ENCODE data around the gene EDA2R.

The EDA2R gene

DNA sequence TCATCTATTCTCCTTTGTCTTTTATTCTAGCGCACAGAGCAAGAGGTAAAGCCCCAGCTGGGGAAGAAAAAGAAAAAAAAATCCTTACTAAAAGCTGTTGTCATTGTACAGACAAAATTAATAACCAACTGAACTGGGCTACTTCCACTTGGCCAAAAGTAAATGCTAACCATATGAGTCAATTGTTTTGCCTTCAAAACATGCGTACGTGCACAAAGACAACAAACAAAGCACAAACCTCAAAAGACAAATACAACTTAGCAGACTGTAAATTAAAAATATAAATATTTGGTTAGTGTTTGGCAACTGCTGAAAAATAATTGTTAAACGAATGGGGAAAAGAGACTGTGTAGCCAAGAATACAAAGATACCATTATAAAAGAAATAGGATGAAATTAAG is 5.9 kb downstream of the EDA2R start:
- Mint-ChIP-seq H3K9me3 (no peaks in the 10 kb centered on the region), H3K27ac (ENCODE audit: low read depth) (no peak overlapping the region), H3K4me3 (no peak overlapping the region), H3K4me1 (no peaks in the 10 kb centered on the region), H3K36me3 (ENCODE audit: insufficient read depth) (no peaks in the 10 kb centered on the region), H3K27me3 (no peaks in the 10 kb centered on the region)
- ATAC-seq (replicated peaks; ENCODE audit: extremely low read depth, poor library complexity, severe bottlenecking): no peak
- no peak for DNase-seq (ENCODE audit: low spot score in 2 of 2)

DNA sequence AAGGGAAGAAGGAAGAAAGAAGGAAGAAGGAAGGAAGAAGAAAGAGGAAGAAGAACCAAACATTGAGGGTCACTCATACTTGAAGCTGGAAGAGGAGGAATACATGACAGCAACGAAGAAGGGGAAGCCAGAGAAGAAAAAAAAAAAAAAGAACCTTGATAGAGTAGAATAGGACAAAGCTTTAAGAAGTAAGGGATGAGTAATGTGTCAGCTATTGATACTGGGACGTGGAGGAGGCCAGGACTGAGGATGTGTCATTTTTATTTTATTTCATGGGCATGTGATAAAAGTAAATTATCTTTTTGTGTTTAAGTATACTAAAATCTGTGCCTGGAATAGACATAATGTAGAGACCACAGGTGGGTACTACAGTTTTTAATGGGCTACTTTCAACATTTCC is 6.4 kb downstream of the EDA2R start:
- no peaks in the 10 kb centered on the region for H3K27me3 Mint-ChIP-seq
- no peaks in the 10 kb centered on the region for H3K9me3 Mint-ChIP-seq
- DNase-seq (ENCODE audit: low spot score in 2 of 2): no peak
- no peaks in the 10 kb centered on the region for H3K4me1 Mint-ChIP-seq
- no peak overlapping the region for H3K4me3 Mint-ChIP-seq
- ATAC-seq (replicated peaks; ENCODE audit: extremely low read depth, poor library complexity, severe bottlenecking): no peak
- no peaks in the 10 kb centered on the region for H3K36me3 Mint-ChIP-seq (ENCODE audit: insufficient read depth)
- no peak overlapping the region for H3K27ac Mint-ChIP-seq (ENCODE audit: low read depth)

DNA sequence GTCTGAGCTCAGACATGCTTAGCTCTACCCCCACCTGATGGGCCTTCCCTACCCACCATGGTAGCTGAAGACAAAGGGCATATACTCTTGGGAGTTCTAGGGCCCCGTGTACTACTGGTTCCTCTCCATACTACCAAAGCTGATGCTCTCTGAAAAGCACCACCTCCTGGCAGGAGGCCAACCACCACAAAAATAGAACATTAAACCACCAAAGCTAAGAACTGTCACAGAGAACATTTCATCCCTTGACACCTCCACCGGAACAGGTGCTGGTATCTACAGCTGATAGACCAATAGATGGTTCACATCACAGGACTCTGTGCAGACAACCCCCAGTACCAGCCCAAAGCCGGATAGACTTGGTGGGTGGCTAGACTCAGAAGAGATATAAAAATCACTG is 13.4 kb downstream of the EDA2R start:
- Mint-ChIP-seq H3K27ac (ENCODE audit: low read depth) (no peak overlapping the region), H3K4me1 (no peaks in the 10 kb centered on the region), H3K36me3 (ENCODE audit: insufficient read depth) (peaks cover 3% of the 10 kb centered on the region), H3K27me3 (no peaks in the 10 kb centered on the region), H3K4me3 (no peak overlapping the region), H3K9me3 (no peaks in the 10 kb centered on the region)
- ATAC-seq (replicated peaks; ENCODE audit: extremely low read depth, poor library complexity, severe bottlenecking) (no peak), DNase-seq (ENCODE audit: low spot score in 2 of 2) (no peak)

DNA sequence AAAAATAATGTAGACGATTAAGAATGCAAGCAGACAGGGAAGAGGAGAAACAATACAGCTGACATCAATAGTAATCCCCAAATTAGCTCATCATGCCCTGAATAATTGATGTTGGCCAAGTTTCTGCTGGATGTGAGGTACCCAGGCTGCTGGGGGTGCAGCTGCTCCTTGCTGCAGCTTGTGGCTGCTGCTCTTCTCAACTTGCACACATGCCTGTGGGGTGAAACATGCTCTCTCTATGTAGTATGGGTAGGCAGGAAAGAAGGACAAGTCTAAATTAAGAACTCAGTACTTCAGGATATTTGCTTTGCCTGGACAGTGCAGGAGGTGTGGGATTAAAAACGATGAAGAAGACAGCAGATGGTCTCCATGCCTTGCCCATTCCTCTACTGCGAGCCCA is 16.7 kb downstream of the EDA2R start:
- Mint-ChIP-seq H3K27ac (ENCODE audit: low read depth) (no peak overlapping the region), H3K9me3 (no peaks in the 10 kb centered on the region), H3K4me3 (no peak overlapping the region), H3K4me1 (no peaks in the 10 kb centered on the region), H3K36me3 (ENCODE audit: insufficient read depth) (peaks cover 3% of the 10 kb centered on the region), H3K27me3 (no peaks in the 10 kb centered on the region)
- ATAC-seq (replicated peaks; ENCODE audit: extremely low read depth, poor library complexity, severe bottlenecking): no peak
- no peak for DNase-seq (ENCODE audit: low spot score in 2 of 2)

DNA sequence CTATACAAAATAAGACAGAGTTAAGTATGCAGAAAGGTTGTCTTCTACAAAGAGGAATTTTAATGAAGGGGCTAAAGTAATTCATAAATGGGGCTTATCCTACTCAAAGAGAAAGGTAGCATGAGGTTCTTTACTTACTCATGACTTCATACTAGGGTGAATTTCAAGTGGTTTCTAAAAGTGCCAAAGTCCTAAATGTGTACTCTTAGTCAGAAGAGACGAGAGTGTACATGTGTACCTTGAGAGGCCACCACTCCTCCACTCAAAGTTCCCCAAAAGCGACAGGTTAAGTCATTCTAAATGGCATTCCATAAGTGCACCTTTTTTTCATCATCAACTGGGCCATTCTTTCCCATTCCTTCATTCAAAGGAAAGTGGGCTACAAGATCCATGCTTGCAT is 21.9 kb downstream of the EDA2R start:
- no peak for DNase-seq (ENCODE audit: low spot score in 2 of 2)
- ATAC-seq (replicated peaks; ENCODE audit: extremely low read depth, poor library complexity, severe bottlenecking): no peak
- Mint-ChIP-seq H3K27ac (ENCODE audit: low read depth) (no peak overlapping the region), H3K27me3 (no peaks in the 10 kb centered on the region), H3K4me3 (no peak overlapping the region), H3K36me3 (ENCODE audit: insufficient read depth) (no peaks in the 10 kb centered on the region), H3K9me3 (no peaks in the 10 kb centered on the region), H3K4me1 (no peaks in the 10 kb centered on the region)

DNA sequence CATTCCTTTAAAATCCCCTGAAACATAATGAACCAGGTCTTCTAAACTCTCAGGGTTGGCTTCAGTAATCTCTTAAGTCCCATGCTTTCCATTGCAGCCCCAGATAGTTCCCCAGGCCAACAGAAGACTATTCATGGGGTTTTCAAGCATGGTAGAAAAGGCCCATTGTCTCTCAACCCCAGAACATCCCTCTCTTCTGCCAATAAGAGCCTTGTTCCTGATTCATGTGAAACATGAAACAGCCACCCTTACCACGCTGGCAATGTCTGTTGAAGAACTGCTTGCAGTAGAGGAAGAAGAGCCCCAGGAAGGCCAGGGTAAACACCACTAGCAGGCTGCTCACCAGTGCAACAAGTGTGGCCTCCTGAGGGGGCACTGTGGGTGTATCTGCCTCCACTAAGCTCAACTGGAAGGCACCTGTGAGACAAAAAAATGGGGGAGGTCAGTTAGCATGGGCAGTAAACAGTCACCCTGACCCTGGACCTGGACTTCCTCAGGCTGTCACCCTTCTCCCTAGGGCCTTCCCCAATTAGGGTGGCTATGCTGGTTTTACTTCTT is 36.4 kb downstream of the EDA2R start:
- H3K4me1 Mint-ChIP-seq: no peaks in the 10 kb centered on the region
- H3K4me3 Mint-ChIP-seq: no peak overlapping the region
- H3K27me3 Mint-ChIP-seq: no peaks in the 10 kb centered on the region
- no peaks in the 10 kb centered on the region for H3K36me3 Mint-ChIP-seq (ENCODE audit: insufficient read depth)
- no peak for DNase-seq (ENCODE audit: low spot score in 2 of 2)
- ATAC-seq (replicated peaks; ENCODE audit: extremely low read depth, poor library complexity, severe bottlenecking): no peak
- H3K9me3 Mint-ChIP-seq: peaks cover 4% of the 10 kb centered on the region
- no peak overlapping the region for H3K27ac Mint-ChIP-seq (ENCODE audit: low read depth)

DNA sequence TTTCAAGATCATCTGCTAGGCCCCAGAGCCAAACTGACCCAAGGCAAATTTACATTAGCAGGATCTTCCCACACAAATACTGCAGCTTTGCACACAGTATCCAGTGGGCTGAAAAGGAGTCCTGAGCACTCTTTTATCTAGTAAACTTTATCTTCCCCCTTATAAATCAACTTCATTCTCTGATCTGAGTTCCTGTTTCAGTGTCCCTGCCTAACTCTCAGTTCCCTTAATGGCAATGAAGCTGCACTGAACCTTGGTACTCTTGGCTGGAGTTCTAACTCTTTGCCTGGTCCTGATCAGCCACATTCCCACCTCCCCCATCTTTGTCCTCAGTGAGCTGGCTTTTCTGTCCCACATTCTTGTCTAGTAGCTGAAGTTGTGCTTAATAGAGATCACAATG is 37.4 kb downstream of the EDA2R start:
- no peaks in the 10 kb centered on the region for H3K27me3 Mint-ChIP-seq
- no peak overlapping the region for H3K27ac Mint-ChIP-seq (ENCODE audit: low read depth)
- DNase-seq (ENCODE audit: low spot score in 2 of 2) (no peak), ATAC-seq (replicated peaks; ENCODE audit: extremely low read depth, poor library complexity, severe bottlenecking) (no peak)
- peaks cover 4% of the 10 kb centered on the region for H3K9me3 Mint-ChIP-seq
- H3K36me3 Mint-ChIP-seq (ENCODE audit: insufficient read depth): no peaks in the 10 kb centered on the region
- no peak overlapping the region for H3K4me3 Mint-ChIP-seq
- no peaks in the 10 kb centered on the region for H3K4me1 Mint-ChIP-seq

DNA sequence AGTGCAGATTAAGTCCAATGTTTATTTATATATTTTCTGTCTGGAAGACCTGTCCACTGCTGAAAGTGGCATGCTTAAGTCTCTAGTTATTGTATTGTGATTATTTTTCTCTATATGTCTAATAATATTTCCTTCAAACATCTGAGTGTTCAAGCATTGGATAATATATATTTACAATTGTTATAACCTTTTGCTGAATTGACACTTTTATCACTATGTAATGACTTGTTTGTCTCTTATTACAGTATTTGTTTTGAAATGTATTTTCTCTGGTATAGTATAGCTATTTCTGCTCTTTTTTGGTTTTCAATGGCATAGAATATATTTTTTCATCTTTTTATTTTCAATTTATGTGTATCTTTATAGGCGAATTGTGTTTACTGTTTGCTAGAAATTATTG is 59.7 kb downstream of the EDA2R start:
- Mint-ChIP-seq H3K36me3 (ENCODE audit: insufficient read depth) (no peaks in the 10 kb centered on the region), H3K27me3 (peaks cover 10% of the 10 kb centered on the region), H3K27ac (ENCODE audit: low read depth) (no peak overlapping the region)

DNA sequence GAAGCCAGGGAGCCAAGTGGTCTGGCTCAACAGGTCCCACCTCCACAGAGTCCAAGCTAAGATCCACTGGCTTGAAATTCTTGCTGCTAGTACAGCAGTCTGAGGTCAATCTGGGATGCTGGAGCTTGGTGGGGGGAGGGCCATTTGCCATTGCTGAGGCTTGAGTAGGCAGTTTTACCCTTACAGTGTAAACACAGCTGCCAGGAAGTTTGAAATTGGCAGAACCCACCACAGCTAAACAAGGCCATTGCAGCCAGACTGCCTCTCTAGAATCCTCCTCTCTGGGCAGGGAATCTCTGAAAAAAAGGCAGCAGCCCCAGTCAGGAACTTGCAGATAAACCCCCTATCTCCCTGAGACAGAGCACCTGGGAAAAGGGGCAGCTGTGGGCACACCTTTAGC is 84.9 kb downstream of the EDA2R start:
- DNase-seq (ENCODE audit: low spot score in 2 of 2) (no peak), ATAC-seq (replicated peaks; ENCODE audit: extremely low read depth, poor library complexity, severe bottlenecking) (no peak)
- H3K27ac Mint-ChIP-seq (ENCODE audit: low read depth): no peak overlapping the region
- H3K9me3 Mint-ChIP-seq: peaks cover 12% of the 10 kb centered on the region
- no peak overlapping the region for H3K4me3 Mint-ChIP-seq
- H3K4me1 Mint-ChIP-seq: no peaks in the 10 kb centered on the region
- peaks cover 6% of the 10 kb centered on the region for H3K27me3 Mint-ChIP-seq
- no peaks in the 10 kb centered on the region for H3K36me3 Mint-ChIP-seq (ENCODE audit: insufficient read depth)

More for the DNA sequence above, 59.7 kb downstream of the EDA2R start:
- ATAC-seq (replicated peaks; ENCODE audit: extremely low read depth, poor library complexity, severe bottlenecking): no peak
- peaks cover 6% of the 10 kb centered on the region for H3K9me3 Mint-ChIP-seq
- no peaks in the 10 kb centered on the region for H3K4me1 Mint-ChIP-seq
- no peak overlapping the region for H3K4me3 Mint-ChIP-seq
- DNase-seq (ENCODE audit: low spot score in 2 of 2): no peak

DNA sequence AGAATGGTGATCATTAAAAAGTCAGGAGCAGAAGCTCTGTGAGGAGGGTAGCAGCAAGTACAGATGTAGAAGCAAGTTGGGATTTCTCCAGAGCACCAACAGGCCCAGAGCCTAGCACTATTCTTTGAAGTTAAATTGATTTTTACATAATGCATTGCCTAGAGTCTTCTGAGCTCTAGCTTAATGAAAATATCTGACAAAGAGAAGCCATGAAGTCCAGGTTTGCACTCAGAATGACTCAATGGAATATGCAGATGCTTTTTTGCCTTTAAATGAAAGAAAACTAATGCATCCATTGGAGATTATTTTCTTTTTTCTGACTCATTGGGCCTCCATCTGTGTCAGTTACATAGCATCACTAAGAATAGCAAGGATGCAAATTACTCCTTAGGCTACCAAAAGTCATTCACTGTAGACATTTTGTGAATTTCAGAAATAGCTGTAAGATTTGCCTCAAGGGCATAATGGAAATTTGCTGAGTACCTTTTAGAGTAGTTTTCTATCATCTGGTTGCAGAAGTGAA is 91.0 kb downstream of the EDA2R start:
- H3K36me3 Mint-ChIP-seq (ENCODE audit: insufficient read depth): peaks cover 1% of the 10 kb centered on the region
- H3K4me1 Mint-ChIP-seq: no peaks in the 10 kb centered on the region
- no peak for DNase-seq (ENCODE audit: low spot score in 2 of 2)
- no peak overlapping the region for H3K27ac Mint-ChIP-seq (ENCODE audit: low read depth)
- H3K4me3 Mint-ChIP-seq: no peak overlapping the region
- H3K27me3 Mint-ChIP-seq: no peaks in the 10 kb centered on the region
- no peaks in the 10 kb centered on the region for H3K9me3 Mint-ChIP-seq
- ATAC-seq (replicated peaks; ENCODE audit: extremely low read depth, poor library complexity, severe bottlenecking): no peak
